ENCODE data around the gene HSPG2. TPM values are rescaled to one million over a fixed set of nuclear protein-coding genes. Genes with fewer than 3 reads are reported as not detected.

The HSPG2 gene
- total and polyA plus RNA-seq, 2 of the 8 experiments (the other 6 are each of a cell fraction or from before 2014, with no cell fraction given), result 17.8 to 111 TPM

- H3K9me3 ChIP-seq (ENCODE audit: insufficient read depth in 2 of 2, low read depth in 1 of 2, low read length in 1 of 2), result no peaks in the 10 kb centered on the region
- no peak overlapping the region for H3K56ac ChIP-seq (replicated peaks; ENCODE audit: insufficient read length, low read depth, low read length)
- peak overlapping the region; percentile 81; the same call in 1 of the 2 replicates for H2BK15ac ChIP-seq (ENCODE audit: low read length)
- H4K8ac ChIP-seq (ENCODE audit: extremely low read depth, insufficient read depth, low read length), result no peak overlapping the region
- H3K23ac ChIP-seq (ENCODE audit: insufficient read length), result no peak overlapping the region
- 0 out of 2 replicates have a peak overlapping the region, but pooled peaks have one; percentile 68 for H2BK12ac ChIP-seq (ENCODE audit: low read depth, low read length)
- H3K27me3 ChIP-seq (replicated peaks in 1 of 4; ENCODE audit: control insufficient read depth in 3 of 4, extremely low read depth in 1 of 4, insufficient read depth in 3 of 4, low read length in 3 of 4), result no peaks in the 10 kb centered on the region
- H2AFZ ChIP-seq (ENCODE audit: low read length), result no peak overlapping the region
- H3K4ac ChIP-seq (replicated peaks; ENCODE audit: insufficient read length, low read depth, low read length), result peak overlapping the region; percentile 13
- H2BK120ac ChIP-seq (replicated peaks; ENCODE audit: low read depth, low read length), result no peak overlapping the region
- H4K20me1 ChIP-seq (replicated peaks in 1 of 2; ENCODE audit: control insufficient read depth in 1 of 2, insufficient read depth in 2 of 2, low read length in 2 of 2), result peaks cover 0 to 5% of the 10 kb centered on the region in 2 experiments
- POLR2A ChIA-PET (ENCODE audit: partially characterized antibody), result interaction anchor here (0.9 to 1.4 kb wide), 4 partner anchors 17 to 100 kb away, joined by 3 to 5 read pairs (median 4); no protein-coding TSS in a partner anchor
- H3K18ac ChIP-seq (ENCODE audit: extremely low read depth, low read length), result 0 out of 2 replicates have a peak overlapping the region, but pooled peaks have one; percentile 24
- 0 out of 2 replicates have a peak overlapping the region, but pooled peaks have one; percentile 32 for H2BK20ac ChIP-seq (ENCODE audit: low read length)
- H3K79me1 ChIP-seq (ENCODE audit: low read depth, low read length), result no peaks in the 10 kb centered on the region; the same call in 1 of the 2 replicates
- peak overlapping the region; percentile 60; the same call in 1 of the 2 replicates for H2AK5ac ChIP-seq (ENCODE audit: low read depth, low read length)
- 0 out of 4 replicates have a peak overlapping the region, but pooled peaks of 1 of the 2 experiments have one; percentile 29 for H3K4me2 ChIP-seq (ENCODE audit: insufficient read depth in 1 of 2, low read depth in 2 of 2, low read length in 2 of 2)
- peaks cover 7 to 13% (median 9%) of the 10 kb centered on the region in 4 experiments; a peak in 6 of 7 replicates for H3K4me1 ChIP-seq (replicated peaks in 1 of 4; ENCODE audit: control insufficient read depth in 3 of 4, insufficient read depth in 4 of 4, low read length in 3 of 4)
- H3K14ac ChIP-seq (ENCODE audit: insufficient read length), result no peak overlapping the region
- no peaks in the 10 kb centered on the region for H3K79me2 ChIP-seq (ENCODE audit: control insufficient read depth in 1 of 2, insufficient read depth in 2 of 2, low read length in 2 of 2)
- H3K23me2 ChIP-seq (ENCODE audit: low read depth, low read length), result no peaks in the 10 kb centered on the region
- H3K4me3 ChIP-seq (ENCODE audit: extremely low read depth in 1 of 4, insufficient read depth in 2 of 4, low read depth in 3 of 4, low read length in 4 of 4), result 0 out of 8 replicates have a peak overlapping the region, but pooled peaks of 2 of the 4 experiments have one; percentile 1 to 3
- DNase-seq (ENCODE audit: low read depth in 1 of 2, low spot score in 2 of 2) (peak; percentile 27 to 63), FAIRE-seq (peak; percentile 58)
- H4K5ac ChIP-seq (ENCODE audit: insufficient read length, low read depth, low read length), result no peak overlapping the region
- no peak overlapping the region; a peak in 2 of 7 replicates for H3K9ac ChIP-seq (replicated peaks in 1 of 4; ENCODE audit: extremely low read depth in 1 of 4, low read depth in 3 of 4, low read length in 3 of 4)
- CTCF ChIA-PET (ENCODE audit: partially characterized antibody), result interaction anchor here (0.6 to 2.0 kb wide), 16 partner anchors 11 to 1076 kb away, joined by 3 to 7 read pairs (median 4); no protein-coding TSS in a partner anchor
- peak overlapping the region; percentile 71 for H2BK5ac ChIP-seq (ENCODE audit: low read depth, low read length)
- H4K91ac ChIP-seq (replicated peaks; ENCODE audit: insufficient read length, low read length), result no peak overlapping the region
- no peak overlapping the region for H3K27ac ChIP-seq (ENCODE audit: low read depth, low read length)
- 54% methylated on average over 11 of the region's 11 CpGs; no CpG with 5 or more reads in 1 of the 2 experiments for WGBS, 2 experiments (ENCODE audit: extremely low coverage in 1 of 2, insufficient coverage in 1 of 2, insufficient read length in 1 of 2, insufficient replicate concordance in 2 of 2, low coverage in 1 of 2, low lambda C conversion rate in 2 of 2, missing lambda C conversion rate in 1 of 2)
- H3K36me3 ChIP-seq (ENCODE audit: control insufficient read depth in 2 of 4, insufficient read depth in 4 of 4, low read length in 3 of 4), result peaks cover 5 to 29% (median 23%) of the 10 kb centered on the region in 4 experiments
- TF ChIP-seq USF2 (IDR thresholded peaks at IDR 0.05; ENCODE audit: low read length) (no peak), CREB1 (IDR thresholded peaks at IDR 0.05) (no peak), SUZ12 (IDR thresholded peaks at IDR 0.05; ENCODE audit: low read length) (no peak), PHF8 (conservative IDR thresholded peaks at IDR 0.05; ENCODE audit: low read depth, low read length) (no peak), CHD1 (IDR thresholded peaks at IDR 0.05; ENCODE audit: low read depth, low read length) (no peak), E2F6 (IDR thresholded peaks at IDR 0.05) (no peak), KDM5A (IDR thresholded peaks at IDR 0.05; ENCODE audit: low read length) (no peak), SP2 (IDR thresholded peaks at IDR 0.05; ENCODE audit: low read length) (no peak), FOSL1 (IDR thresholded peaks at IDR 0.05; ENCODE audit: insufficient read depth, low read depth, low read length) (no peak), SIRT6 (IDR thresholded peaks at IDR 0.05; ENCODE audit: low read length) (no peak)
Measured at GRCh38 chr1:21865943-21866706, 71.0 kb downstream of the HSPG2 start.
